Measurements from ENCODE around the gene PLCH1.

DNA sequence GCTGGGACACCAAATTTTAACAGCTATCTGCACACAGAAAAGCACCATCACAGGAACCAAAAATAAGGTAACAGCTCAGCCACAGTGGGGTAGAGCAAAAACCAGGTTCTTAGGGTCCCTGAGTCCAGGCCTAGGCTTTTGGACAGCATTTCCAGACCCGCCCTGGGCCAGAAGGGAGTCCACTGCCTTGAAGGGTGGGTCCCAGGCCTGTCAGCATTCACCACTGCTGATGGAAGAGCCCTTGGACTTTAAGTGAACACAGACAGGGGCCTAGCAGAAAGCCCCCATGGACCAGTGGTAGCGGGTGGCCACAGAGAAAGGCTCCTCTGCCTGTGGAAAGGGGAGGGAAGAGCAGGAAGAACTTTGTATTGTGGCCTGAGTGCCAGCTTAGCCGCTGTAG is 56.4 kb downstream of the PLCH1 start:
- no peak for TF ChIP-seq PATZ1 (CRISPR knock-in tag; IDR thresholded peaks at IDR 0.05; ENCODE audit: borderline replicate concordance)
- no peak for TF ChIP-seq TCF4 (CRISPR knock-in tag; IDR thresholded peaks at IDR 0.05; ENCODE audit: borderline replicate concordance)
- TF ChIP-seq ZNF8 (CRISPR knock-in tag; IDR thresholded peaks at IDR 0.05), result no peak
